NK-92 treated with Interleukin-12 subunit alpha and Interleukin-12 subunit beta, amount 100 ng/mL, for 24 hours (cell line): ENCODE results near the gene EHBP1.

Experiments
- DNase-seq: peaks from one replicate; lab custom pipeline; 2025; lab: John Stamatoyannopoulos, UW

The EHBP1 gene

GRCh38 chr2:62964050-62964449 lies 258.5 kb downstream of the EHBP1 start:
- DNase-seq, result no peak

- no peak for DNase-seq
These were observed 259.2 kb downstream of the EHBP1 start for GRCh38 chr2:62964671-62965070.

- no peak for DNase-seq
These were observed 261.5 kb downstream of the EHBP1 start for GRCh38 chr2:62966991-62967390.

GRCh38 chr2:62968168-62968567 lies 262.7 kb downstream of the EHBP1 start:
- DNase-seq, result no peak

GRCh38 chr2:62968668-62969067 lies 263.2 kb downstream of the EHBP1 start:
- no peak for DNase-seq

- DNase-seq, result no peak
These were observed 266.4 kb downstream of the EHBP1 start for GRCh38 chr2:62971936-62972335.

GRCh38 chr2:62972601-62973000 lies 267.1 kb downstream of the EHBP1 start:
- no peak for DNase-seq

GRCh38 chr2:62974999-62975398 lies 269.5 kb downstream of the EHBP1 start:
- no peak for DNase-seq

- DNase-seq, result no peak
These were observed 286.1 kb downstream of the EHBP1 start for GRCh38 chr2:62991605-62992004.

- DNase-seq, result no peak
These were observed 287.0 kb downstream of the EHBP1 start for GRCh38 chr2:62992561-62992960.

GRCh38 chr2:62994206-62994605 lies 288.7 kb downstream of the EHBP1 start:
- DNase-seq, result no peak

GRCh38 chr2:62996534-62997186 lies 291.1 kb downstream of the EHBP1 start:
- DNase-seq, result no peak

GRCh38 chr2:62998949-62999348 lies 293.4 kb downstream of the EHBP1 start:
- DNase-seq, result no peak

GRCh38 chr2:62999905-63000304 lies 294.4 kb downstream of the EHBP1 start:
- DNase-seq, result no peak

- DNase-seq, result no peak
These were observed 295.3 kb downstream of the EHBP1 start for GRCh38 chr2:63000801-63001200.

- DNase-seq, result no peak
These were observed 296.1 kb downstream of the EHBP1 start for GRCh38 chr2:63001576-63001975.

- DNase-seq, result no peak
These were observed 297.8 kb downstream of the EHBP1 start for GRCh38 chr2:63003351-63003750.

GRCh38 chr2:63007813-63008458 lies 302.4 kb downstream of the EHBP1 start:
- DNase-seq, result no peak

- no peak for DNase-seq
These were observed 303.3 kb downstream of the EHBP1 start for GRCh38 chr2:63008838-63009237.

GRCh38 chr2:63009490-63009889 lies 304.0 kb downstream of the EHBP1 start:
- DNase-seq, result no peak

- DNase-seq, result no peak
These were observed 307.0 kb downstream of the EHBP1 start for GRCh38 chr2:63012541-63012940.

GRCh38 chr2:63013438-63013837 lies 307.9 kb downstream of the EHBP1 start:
- no peak for DNase-seq

GRCh38 chr2:63015389-63015788 lies 309.9 kb downstream of the EHBP1 start:
- no peak for DNase-seq

GRCh38 chr2:63018439-63018838 lies 312.9 kb downstream of the EHBP1 start:
- DNase-seq, result no peak
